ENCODE data around the gene CCDC191.

GRCh38 chr3:113953677-113954076 lies 102.6 kb downstream of the CCDC191 start:
- no peak for TF ChIP-seq CTCF (conservative IDR thresholded peaks at IDR 0.05; ENCODE audit: low read length)
- TF ChIP-seq EZH2phosphoT487 (IDR thresholded peaks at IDR 0.05; ENCODE audit: borderline replicate concordance, low read depth, low read length): no peak

All from OCI-LY7 (cell line).